ENCODE data around the gene R3HDM2.

DNA sequence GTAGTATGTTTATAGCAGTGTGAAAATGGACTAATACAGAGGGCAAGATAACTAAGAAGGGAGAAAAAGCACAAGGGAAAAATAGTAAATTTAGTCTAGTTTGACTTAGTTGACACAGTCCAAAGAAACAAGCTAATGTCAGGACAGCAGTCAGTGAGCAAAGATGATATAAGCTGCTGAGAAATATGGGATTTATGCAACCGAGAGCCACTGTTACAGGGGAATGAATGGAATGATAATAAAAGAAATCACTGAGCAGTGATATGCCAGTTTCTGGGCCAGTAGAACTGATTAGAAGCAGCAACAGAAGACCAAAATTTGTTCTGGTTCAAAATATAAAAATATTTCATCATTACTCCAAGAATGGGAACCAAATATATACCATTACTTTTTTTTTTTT, 60.1 kb downstream of the R3HDM2 start:
- TF ChIP-seq, protein P1, sequence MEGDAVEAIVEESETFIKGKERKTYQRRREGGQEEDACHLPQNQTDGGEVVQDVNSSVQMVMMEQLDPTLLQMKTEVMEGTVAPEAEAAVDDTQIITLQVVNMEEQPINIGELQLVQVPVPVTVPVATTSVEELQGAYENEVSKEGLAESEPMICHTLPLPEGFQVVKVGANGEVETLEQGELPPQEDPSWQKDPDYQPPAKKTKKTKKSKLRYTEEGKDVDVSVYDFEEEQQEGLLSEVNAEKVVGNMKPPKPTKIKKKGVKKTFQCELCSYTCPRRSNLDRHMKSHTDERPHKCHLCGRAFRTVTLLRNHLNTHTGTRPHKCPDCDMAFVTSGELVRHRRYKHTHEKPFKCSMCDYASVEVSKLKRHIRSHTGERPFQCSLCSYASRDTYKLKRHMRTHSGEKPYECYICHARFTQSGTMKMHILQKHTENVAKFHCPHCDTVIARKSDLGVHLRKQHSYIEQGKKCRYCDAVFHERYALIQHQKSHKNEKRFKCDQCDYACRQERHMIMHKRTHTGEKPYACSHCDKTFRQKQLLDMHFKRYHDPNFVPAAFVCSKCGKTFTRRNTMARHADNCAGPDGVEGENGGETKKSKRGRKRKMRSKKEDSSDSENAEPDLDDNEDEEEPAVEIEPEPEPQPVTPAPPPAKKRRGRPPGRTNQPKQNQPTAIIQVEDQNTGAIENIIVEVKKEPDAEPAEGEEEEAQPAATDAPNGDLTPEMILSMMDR (conservative IDR thresholded peaks at IDR 0.05; ENCODE audit: low read length), result no peak
- TF ChIP-seq EZH2phosphoT487 (IDR thresholded peaks at IDR 0.05; ENCODE audit: borderline replicate concordance, low read depth, low read length), result no peak
